A673 (cell line): ENCODE data around the gene RGL3. TPM values are rescaled to one million over a fixed set of nuclear protein-coding genes. Genes with fewer than 3 reads are reported as not detected.

Source experiments
- BruUV-seq: library from RNA; stranded (reverse); fragments of 400-500 nt; replicated peaks from 2 replicates; lab custom pipeline; 2021; lab: Mats Ljungman, UMichigan
- CTCF ChIA-PET: fragments of 300-600 bp; sonication (Branson Sonifier 250); formaldehyde crosslinking; loops from one replicate; lab custom pipeline; 2022; ENCODE audit warnings: antibody characterized with exemption; lab: Charles Lee
- POLR2A ChIA-PET: fragments of 300-600 bp; sonication (Branson Sonifier 250); formaldehyde crosslinking; loops from one replicate; lab custom pipeline; 2022; ENCODE audit warnings: antibody characterized with exemption; ENCODE audit not compliant: low non-redundant PET; lab: Charles Lee
- DNase-seq: peaks from one replicate; pipeline ENCODE4 v3.0.0-alpha.2; 2015; ENCODE audit warnings: low spot score
- H3K27ac ChIP-seq: fragments of 200-600 bp; sonication (generic); 2 replicates; pipeline ENCODE4 v1.5.1; 2016; ENCODE audit warnings: mixed run types, low read depth, mild to moderate bottlenecking, mixed read lengths, antibody characterized with exemption, low read length; ENCODE audit not compliant: poor library complexity, severe bottlenecking
- H3K27me3 ChIP-seq: fragments of 200-600 bp; sonication (generic); replicated peaks from 2 replicates; pipeline ENCODE4 v1.6.1; 2017; ENCODE audit warnings: mixed run types, low read depth, mild to moderate bottlenecking, mixed read lengths, antibody characterized with exemption, low read length; ENCODE audit not compliant: insufficient read depth, poor library complexity
- H3K36me3 ChIP-seq: fragments of 200-600 bp; sonication (generic); 2 replicates; pipeline ENCODE4 v1.6.1; 2016; ENCODE audit warnings: mixed run types, mild to moderate bottlenecking, mixed read lengths, antibody characterized with exemption, low read length; ENCODE audit not compliant: insufficient read depth, poor library complexity, severe bottlenecking
- H3K4me1 ChIP-seq: fragments of 200-600 bp; sonication (generic); 2 replicates; pipeline ENCODE4 v1.6.1; 2017; ENCODE audit warnings: mixed run types, mild to moderate bottlenecking, mixed read lengths, antibody characterized with exemption, low read length; ENCODE audit not compliant: insufficient read depth, poor library complexity, severe bottlenecking
- H3K4me3 ChIP-seq: fragments of 200-600 bp; sonication (generic); 2 replicates; pipeline ENCODE4 v1.5.1; 2016; ENCODE audit warnings: low read depth, mixed run types, mild to moderate bottlenecking, mixed read lengths, low read length; ENCODE audit not compliant: poor library complexity, severe bottlenecking
- H3K9me3 ChIP-seq: fragments of 200-600 bp; sonication (generic); 2 replicates; pipeline ENCODE4 v1.6.1; 2016; ENCODE audit warnings: mixed run types, low read depth, mild to moderate bottlenecking, mixed read lengths, antibody characterized with exemption, low read length; ENCODE audit not compliant: poor library complexity, severe bottlenecking
- CTCF ChIP-seq: fragments of 300-800, 200-600 bp; sonication (generic); conservative IDR thresholded peaks from 2 replicates; pipeline ENCODE4 v1.5.1; 2017; ENCODE audit warnings: low read depth, mild to moderate bottlenecking, antibody characterized with exemption, low read length, moderate library complexity, mixed read lengths
- EZH2 ChIP-seq: fragments of 200-600 bp; sonication (generic); IDR thresholded peaks from 2 replicates; pipeline ENCODE4 v1.6.1; 2017; ENCODE audit warnings: borderline replicate concordance, low read depth, mild to moderate bottlenecking, mixed read lengths, antibody characterized with exemption, low read length; ENCODE audit not compliant: poor library complexity, severe bottlenecking
- intact Hi-C: fragments of 100-400 bp; cut with micrococcal nuclease; formaldehyde crosslinking; loops from one replicate; pipeline ENCODE4 v1.10.0; 2022; ENCODE audit not compliant: unreplicated experiment
- total RNA-seq: library from RNA; stranded (reverse); gene quantifications from 2 replicates; pipeline ENCODE4 v1.2.3, GENCODE V29; 2021

Gene RGL3
- total RNA-seq, 1 experiment from 2014 or later: not detected

- Histone ChIP-seq H3K36me3 (no peaks in the 10 kb centered on the region), H3K27me3 (no peaks in the 10 kb centered on the region), H3K4me3 (no peak overlapping the region), H3K9me3 (no peaks in the 10 kb centered on the region), H3K27ac (no peak overlapping the region), H3K4me1 (no peaks in the 10 kb centered on the region)
- DNase-seq: no peak
- no TSS peak for BruUV-seq
- POLR2A ChIA-PET: no interaction called here
- TF ChIP-seq EZH2 (no peak), CTCF (no peak)
- intact Hi-C loops: no loop called here
- CTCF ChIA-PET: no interaction called here
Measured at GRCh38 chr19:11363881-11364280, 55.2 kb downstream of the RGL3 start.

GRCh38 chr19:11361771-11362731, 57.1 kb downstream of the RGL3 start:
- ChIA-PET CTCF (no interaction called here), POLR2A (no interaction called here)
- DNase-seq: no peak
- H3K27me3 ChIP-seq: no peaks in the 10 kb centered on the region
- H3K36me3 ChIP-seq: no peaks in the 10 kb centered on the region
- no peak for TF ChIP-seq CTCF
- TF ChIP-seq EZH2: no peak
- H3K27ac ChIP-seq: no peak overlapping the region
- no TSS peak for BruUV-seq
- H3K4me1 ChIP-seq: no peaks in the 10 kb centered on the region
- intact Hi-C loops: no loop called here
- no peak overlapping the region for H3K4me3 ChIP-seq
- H3K9me3 ChIP-seq: no peaks in the 10 kb centered on the region

GRCh38 chr19:11361037-11361770, 57.9 kb downstream of the RGL3 start:
- CTCF ChIA-PET: no interaction called here
- H3K4me3 ChIP-seq: no peak overlapping the region

More at GRCh38 chr19:11361037-11361770, 57.9 kb downstream of the RGL3 start:
- H3K4me1 ChIP-seq: no peaks in the 10 kb centered on the region
- no peaks in the 10 kb centered on the region for H3K27me3 ChIP-seq
- no TSS peak for BruUV-seq
- TF ChIP-seq EZH2: no peak
- no peak for TF ChIP-seq CTCF
- DNase-seq: no peak
- intact Hi-C loops: no loop called here
- H3K9me3 ChIP-seq: no peaks in the 10 kb centered on the region
- no peak overlapping the region for H3K27ac ChIP-seq
- no peaks in the 10 kb centered on the region for H3K36me3 ChIP-seq
- POLR2A ChIA-PET: no interaction called here
